Measurements from ENCODE around the gene FAM171A1. TPM values are rescaled to one million over a fixed set of nuclear protein-coding genes. Genes with fewer than 3 reads are reported as not detected.

FAM171A1 gene
- total and polyA plus RNA-seq, 2 donors (not counting 3 experiments of a cell fraction or from before 2014, with no cell fraction given): 56.3 to 75.8 TPM

GRCh38 chr10:15180736-15181135 is 190.4 kb downstream of the FAM171A1 start:
- H3K9ac ChIP-seq (replicated peaks; ENCODE audit: extremely low read depth, insufficient read depth, low read length): no peak overlapping the region
- POLR2A ChIA-PET: interaction anchor here (0.6 kb wide), 1 partner anchor 94 kb away, joined by 4 read pairs; no protein-coding TSS in a partner anchor
- no peaks in the 10 kb centered on the region for H3K9me3 ChIP-seq (replicated peaks; ENCODE audit: control insufficient read depth, insufficient read depth, low read length)
- FAIRE-seq: no peak
- no peak for DNase-seq (ENCODE audit: low read depth, low spot score)
- H3K4me2 ChIP-seq (ENCODE audit: insufficient read depth, low read length): no peak overlapping the region
- no peaks in the 10 kb centered on the region for H3K79me2 ChIP-seq (ENCODE audit: control insufficient read depth, insufficient read depth, low read length)
- intact Hi-C loops (cut with micrococcal nuclease): no loop called here
- dilution Hi-C loops (cut with MboI; ENCODE audit: extremely low pct_ligation_motif_present, low sequenced_read_pairs): no loop called here
- H3K27me3 ChIP-seq (ENCODE audit: control insufficient read depth in 2 of 2, insufficient read depth in 2 of 2, low read length in 2 of 2): peaks cover 2 to 3% of the 10 kb centered on the region in 2 experiments
- no peak overlapping the region for H3K27ac ChIP-seq (ENCODE audit: insufficient read depth, low read depth, low read length)
- BruUV-seq (replicated peaks): no TSS peak
- H3K4me3 ChIP-seq (replicated peaks in 1 of 3; ENCODE audit: insufficient read depth in 1 of 3, low read depth in 1 of 3, low read length in 3 of 3): no peak overlapping the region
- no peaks in the 10 kb centered on the region for H3K36me3 ChIP-seq (ENCODE audit: control insufficient read depth in 2 of 2, extremely low read depth in 1 of 2, insufficient read depth in 2 of 2, low read length in 2 of 2)
- H2AFZ ChIP-seq (ENCODE audit: low read depth, low read length): no peak overlapping the region
- CTCF ChIA-PET: interaction anchor here (0.5 to 1.1 kb wide), 2 partner anchors 12 to 195 kb away, joined by 3 to 4 read pairs; no protein-coding TSS in a partner anchor
- TF ChIP-seq JUN (IDR thresholded peaks at IDR 0.05; ENCODE audit: borderline replicate concordance, insufficient read depth, insufficient read length, low read depth) (no peak), POLR2AphosphoS5 (IDR thresholded peaks at IDR 0.05; ENCODE audit: insufficient read depth, low read depth, low read length) (no peak), CTCF (IDR thresholded peaks at IDR 0.05; ENCODE audit: extremely low read depth in 1 of 2, insufficient read depth in 1 of 2, low read depth in 1 of 2, low read length in 2 of 2) (no peak), MYC (IDR thresholded peaks at IDR 0.05; ENCODE audit: low read depth, low read length) (no peak), MAX (IDR thresholded peaks at IDR 0.05; ENCODE audit: insufficient read depth, insufficient read length) (no peak), FOS (IDR thresholded peaks at IDR 0.05; ENCODE audit: borderline replicate concordance, insufficient read depth, low read length) (no peak), POLR2A (IDR thresholded peaks at IDR 0.05; ENCODE audit: low read depth, low read length) (no peak), EZH2 (IDR thresholded peaks at IDR 0.05; ENCODE audit: borderline replicate concordance, low read depth, low read length, severe bottlenecking) (no peak)
- no peaks in the 10 kb centered on the region for H3K9me1 ChIP-seq (replicated peaks; ENCODE audit: control insufficient read depth, extremely low read depth, insufficient read depth, low read length)
- H4K20me1 ChIP-seq (replicated peaks; ENCODE audit: control insufficient read depth, extremely low read depth, insufficient read depth, low read length): no peaks in the 10 kb centered on the region
- no peaks in the 10 kb centered on the region for H3K4me1 ChIP-seq (ENCODE audit: control insufficient read depth, extremely low read depth, insufficient read depth, low read length)

Measured in endothelial cell of umbilical vein (primary cell).